T-helper 9 cell (primary cell): ENCODE results near the gene KIAA1217.
"Not testable (repeated sequence)": the region's sequence is repeated elsewhere in the genome, so short reads cannot be mapped to it uniquely, and the experiment has no call there.

Experiments
- DNase-seq: peaks from one replicate; pipeline ENCODE4 v3.0.0-alpha.2; 2020

The KIAA1217 gene

GRCh38 chr10:24415455-24416125 lies 206.7 kb downstream of the KIAA1217 start:
- no peak for DNase-seq

DNA sequence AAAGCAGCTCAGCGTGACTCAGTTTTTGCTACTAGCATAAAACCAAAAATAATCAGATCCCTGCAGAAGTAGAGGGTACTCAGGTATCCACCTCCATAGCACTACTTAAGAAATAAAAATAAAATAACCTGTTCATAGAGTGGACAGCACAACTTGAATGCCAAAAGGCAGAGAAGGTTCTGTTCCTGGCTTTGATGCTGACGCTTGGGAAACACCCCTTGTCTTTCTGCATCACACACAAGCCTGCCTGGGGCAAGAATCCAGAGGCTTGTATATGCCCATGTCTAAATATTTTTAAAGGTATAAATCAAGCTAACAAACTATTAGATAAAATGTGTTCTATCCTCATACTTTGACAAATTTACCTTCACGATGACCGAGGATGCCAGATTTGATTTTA lies 207.3 kb downstream of the KIAA1217 start:
- DNase-seq, result no peak

DNA sequence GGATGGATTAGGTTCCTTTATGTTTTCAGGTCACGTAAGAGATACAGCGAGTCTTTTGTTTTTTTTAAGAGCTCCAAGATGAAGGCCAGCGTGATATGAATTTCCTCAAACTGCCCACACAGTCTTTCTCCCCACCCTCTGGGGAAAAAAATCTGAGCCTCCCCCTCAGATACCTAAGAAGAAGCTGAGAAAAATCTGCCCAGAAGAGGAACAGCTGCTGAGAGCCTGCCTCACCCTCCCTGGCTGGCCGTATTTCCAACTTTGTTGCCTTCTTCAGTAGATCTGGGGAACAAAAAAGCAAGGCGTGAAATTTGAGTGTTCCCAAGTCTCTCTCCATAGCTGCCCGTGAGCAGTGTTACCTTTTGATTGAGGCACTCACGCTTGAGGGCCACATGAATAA lies 208.1 kb downstream of the KIAA1217 start:
- DNase-seq, result no peak

GRCh38 chr10:24418532-24418931 lies 209.6 kb downstream of the KIAA1217 start:
- no peak for DNase-seq

DNA sequence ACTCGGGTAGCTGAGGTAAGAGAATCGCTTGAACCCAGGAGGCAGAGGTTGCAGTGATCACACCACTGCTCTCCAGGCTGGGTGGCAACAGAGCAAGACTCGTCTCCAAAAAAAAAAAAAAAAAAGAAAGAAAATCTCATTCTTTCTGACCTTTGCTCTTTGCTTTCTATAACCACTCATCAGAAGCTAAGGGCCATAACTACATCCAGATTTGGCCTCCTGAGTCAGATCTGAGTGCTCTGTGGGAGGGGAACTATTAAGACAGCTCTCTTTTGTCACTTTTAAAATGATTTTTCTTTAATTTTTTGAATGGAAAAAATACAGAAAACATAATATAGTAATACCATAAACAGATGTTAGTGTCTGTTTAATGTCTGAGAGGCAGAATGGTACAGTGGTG lies 210.1 kb downstream of the KIAA1217 start:
- no peak for DNase-seq

DNA sequence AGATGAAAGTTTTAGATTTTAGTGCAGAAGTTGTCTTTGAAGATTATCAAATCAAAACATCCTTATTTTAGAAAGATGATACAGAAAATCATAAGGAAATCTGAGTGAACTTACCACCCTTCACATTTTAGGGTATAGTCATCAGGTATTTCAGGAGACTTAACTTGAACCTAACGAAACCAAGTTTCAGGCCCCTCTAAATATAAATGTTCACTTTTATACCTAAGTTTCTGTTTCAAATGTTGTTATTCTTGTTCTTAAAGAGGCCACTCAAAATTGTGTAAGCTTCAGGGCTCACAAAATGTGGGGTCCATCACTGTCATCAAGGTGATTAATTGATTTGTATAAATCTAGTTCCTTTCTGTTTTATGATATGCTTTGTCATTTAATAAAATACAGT lies 216.2 kb downstream of the KIAA1217 start:
- no peak for DNase-seq

- no peak for DNase-seq
Observed at GRCh38 chr10:24427678-24428409, 218.9 kb downstream of the KIAA1217 start.

DNA sequence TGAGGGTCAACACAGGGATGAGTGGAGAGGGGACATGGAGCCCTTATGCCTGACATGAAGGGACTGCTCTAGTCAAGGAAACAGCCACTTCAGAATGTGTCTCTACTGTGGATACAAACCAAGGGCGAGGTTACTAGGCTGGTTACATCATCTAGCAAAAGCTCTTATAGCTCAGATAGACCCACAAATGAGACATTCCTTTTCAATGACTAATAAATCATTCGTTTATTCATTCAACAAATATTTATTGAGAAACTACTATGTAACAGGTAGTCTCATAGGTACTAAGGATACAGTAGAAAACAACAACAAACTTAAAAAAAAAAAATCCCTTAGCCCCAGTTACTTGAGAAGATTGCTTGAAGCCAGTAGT lies 219.5 kb downstream of the KIAA1217 start:
- no peak for DNase-seq

- no peak for DNase-seq
Observed at GRCh38 chr10:24430591-24430990, 221.7 kb downstream of the KIAA1217 start.

DNA sequence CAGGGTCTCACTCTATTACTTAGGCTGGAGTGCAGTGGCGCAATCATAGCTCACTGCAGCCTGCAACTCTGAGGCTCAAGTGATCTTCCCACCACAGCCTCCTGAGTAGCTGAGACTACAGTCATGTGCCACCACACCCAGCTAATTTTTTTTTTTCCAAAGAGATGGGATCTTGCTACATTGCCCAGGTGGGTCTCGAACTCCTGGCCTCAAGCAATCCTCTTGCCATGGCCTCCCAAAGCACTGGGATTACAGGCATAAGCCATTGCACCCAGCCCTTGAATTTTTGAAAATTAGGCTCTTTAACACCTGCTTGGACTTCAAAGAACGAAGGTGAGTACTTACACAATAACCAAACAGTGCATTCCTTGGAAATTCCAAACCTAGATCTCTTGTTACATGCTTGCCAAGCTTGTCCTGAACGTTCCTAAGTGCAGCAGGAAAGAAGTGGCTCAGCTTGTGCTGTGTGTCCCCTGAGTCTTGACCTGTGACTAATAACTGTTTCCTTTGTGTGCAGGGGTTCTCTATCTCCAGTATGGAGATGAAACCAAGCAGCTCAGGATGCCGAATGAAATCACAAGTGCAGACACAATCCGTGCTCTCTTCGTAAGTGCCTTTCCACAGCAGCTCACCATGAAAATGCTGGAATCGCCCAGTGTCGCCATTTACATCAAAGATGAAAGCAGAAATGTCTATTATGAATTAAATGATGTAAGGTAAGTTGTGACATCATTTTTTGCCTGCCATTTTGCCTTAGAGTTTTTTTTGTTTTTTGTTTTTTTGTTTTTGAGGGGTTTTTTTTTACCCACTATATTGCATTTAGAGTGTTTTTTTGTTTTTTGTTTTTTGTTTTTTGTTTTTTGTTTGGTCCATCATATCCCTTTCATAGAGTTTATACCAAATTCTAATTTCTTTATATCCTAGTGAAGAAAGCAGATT lies 223.8 kb downstream of the KIAA1217 start:
- no peak for DNase-seq

- no peak for DNase-seq
Observed at GRCh38 chr10:24433705-24434104, 224.8 kb downstream of the KIAA1217 start.

DNA sequence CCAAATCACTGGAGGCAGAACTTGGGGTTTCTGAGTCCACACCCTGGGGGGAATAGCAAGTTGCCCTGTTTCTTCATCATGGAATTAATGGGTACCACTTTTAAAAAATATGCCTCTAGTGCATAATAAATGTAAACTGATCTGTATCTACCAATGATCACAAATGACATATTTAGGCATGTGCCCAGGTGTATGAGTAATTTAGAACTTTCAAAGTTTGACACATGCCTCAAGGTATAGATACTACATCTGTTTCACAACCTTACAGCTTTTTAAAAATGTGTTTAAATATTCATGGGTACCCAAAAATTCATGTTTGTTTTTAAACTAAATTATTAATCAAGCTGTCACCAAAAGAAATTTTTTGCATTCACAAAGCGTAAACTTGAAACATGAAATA lies 226.0 kb downstream of the KIAA1217 start:
- DNase-seq, result no peak

DNA sequence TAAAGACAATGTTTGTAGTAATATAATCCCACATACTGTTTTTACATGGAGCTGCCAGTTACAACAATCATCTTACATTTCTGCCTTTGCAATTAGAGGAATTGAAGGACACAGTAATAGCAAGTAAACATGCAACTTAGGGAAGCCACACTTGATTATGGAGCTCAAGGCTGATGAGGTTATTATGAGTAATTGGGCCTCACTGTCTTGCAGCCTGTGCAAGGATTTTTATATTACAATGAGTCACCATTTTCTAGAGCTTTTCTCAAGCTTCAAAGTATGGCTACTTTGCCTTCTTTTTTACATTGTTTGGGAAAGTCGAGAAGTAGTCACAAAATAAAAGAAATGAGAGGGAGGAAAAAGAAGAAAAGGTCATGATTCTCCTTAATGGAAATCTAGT lies 226.4 kb downstream of the KIAA1217 start:
- no peak for DNase-seq

GRCh38 chr10:24437302-24437701 lies 228.4 kb downstream of the KIAA1217 start:
- no peak for DNase-seq

DNA sequence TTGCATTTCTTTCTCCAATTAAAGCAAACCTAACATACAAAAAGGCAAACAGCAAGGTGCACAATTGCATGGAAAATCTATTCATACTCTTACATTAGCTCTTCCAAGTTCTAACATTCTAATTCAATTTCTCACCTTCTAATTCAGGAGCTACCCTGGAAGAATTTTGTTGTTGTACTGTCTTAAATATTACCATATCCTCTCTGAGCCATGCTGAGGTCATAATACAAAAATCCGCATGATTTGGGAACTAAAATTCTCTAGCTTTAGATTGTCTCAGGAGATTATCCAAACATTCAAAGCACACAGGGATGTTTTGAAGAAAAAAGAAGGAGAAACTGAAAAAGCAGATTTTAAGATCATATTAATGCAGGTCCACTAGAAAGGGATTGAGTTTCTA lies 229.9 kb downstream of the KIAA1217 start:
- no peak for DNase-seq

GRCh38 chr10:24439935-24440334 lies 231.0 kb downstream of the KIAA1217 start:
- DNase-seq, result no peak

DNA sequence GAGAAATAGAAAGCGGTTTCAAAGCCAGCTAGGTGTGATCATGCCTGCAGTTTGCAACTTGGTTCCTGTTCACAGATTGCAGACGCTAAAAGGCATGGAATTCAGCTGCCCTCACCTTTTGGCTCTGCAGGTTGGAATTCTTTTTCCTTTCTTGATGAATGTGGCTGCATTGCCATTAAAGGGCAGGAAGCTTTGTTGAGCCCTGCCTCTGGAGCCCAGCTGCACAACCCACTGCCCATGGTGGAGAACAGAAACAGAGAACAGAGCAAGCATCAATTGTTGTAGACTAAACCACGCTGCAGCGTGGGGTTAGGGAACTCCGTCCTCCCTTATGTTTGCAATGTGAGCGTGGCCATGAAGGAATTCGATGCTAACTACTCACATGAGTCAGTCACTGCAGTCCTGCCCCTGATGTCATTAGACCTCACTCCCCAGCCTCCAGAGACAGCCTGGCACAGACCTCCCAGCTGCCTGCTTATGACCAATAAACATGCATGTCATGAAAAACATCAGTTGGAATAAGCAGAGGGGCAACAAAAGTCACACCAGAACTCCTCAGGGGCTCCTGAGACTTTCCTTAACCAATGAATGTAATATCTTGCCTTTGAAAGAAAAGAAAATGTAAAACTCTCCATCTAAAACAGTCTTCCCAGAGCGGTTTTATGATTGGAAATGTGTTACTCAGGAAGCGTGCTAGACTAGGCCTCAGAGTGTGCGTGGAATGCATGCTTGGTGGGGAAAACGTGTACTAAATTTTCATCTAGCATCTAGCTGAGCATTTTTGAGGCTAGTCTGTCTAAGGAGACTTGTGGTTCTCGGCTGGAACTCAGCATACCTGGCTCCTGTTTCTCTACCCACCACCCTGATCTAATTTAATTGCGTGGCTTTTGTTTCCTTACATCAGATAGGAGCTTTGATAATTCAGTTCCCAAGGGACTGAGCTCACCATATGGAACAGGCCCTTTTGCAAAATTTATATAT lies 232.2 kb downstream of the KIAA1217 start:
- DNase-seq, result no peak

DNA sequence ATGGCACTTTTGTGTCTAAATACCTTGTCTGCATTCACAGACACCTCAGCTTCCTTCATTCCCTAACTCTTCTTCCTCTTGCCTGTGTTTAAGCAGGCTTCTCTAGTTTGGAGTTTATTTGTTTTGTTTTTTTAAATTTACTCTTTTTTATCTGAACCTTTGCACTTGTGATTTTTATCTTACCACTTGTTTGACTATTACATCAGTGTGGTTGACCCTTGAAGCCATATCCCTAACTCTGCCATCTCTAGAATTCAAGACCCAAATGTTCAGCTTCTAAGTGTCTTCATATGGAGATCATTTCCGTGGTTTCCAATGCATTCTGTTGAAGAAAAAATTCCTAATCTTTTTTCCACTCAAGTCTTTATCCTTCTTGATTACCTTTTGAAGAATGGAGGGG lies 233.3 kb downstream of the KIAA1217 start:
- DNase-seq, result no peak

DNA sequence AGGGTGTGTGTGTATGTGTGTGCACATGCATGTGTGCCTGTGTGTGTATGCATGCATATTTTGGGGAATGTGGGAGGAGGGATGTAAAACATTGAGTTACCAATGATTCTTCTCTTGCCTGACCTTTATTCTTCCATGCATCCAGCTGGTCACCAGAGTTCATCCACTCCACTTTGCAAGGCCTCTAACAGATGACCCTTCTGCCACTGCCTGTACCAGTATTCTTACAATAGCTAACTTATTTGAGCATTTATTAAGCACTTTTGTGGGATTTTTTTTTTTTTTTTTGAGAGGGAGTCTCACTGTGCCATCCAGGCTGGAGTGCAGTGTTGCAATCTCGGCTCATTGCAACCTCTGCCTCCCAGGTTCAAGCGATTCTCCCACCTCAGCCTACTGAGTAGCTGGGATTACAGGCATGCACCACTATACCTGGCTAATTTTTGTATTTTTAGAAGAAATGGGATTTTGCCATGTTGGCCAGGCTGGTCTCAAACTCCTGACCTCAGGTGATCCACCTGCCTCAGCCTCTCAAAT lies 233.8 kb downstream of the KIAA1217 start:
- DNase-seq, result not testable (repeated sequence)

DNA sequence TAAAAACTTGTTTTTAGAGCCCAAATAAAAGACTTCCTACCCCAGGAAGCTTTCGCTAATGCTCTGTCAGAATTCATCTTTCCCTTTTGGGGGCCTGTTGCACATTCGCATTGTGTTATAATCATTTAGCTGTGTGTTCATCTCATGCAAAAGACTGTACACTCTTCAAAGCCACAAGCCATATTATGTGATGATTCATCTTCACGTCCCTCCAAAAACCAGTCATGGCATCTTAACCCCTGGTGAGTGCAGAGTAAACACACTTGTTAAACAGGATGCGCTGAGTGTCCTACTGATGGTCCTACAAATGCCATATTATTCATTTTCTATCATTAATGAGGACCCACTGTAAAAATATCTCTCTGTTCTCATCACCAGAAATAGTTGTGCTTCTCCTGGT lies 235.4 kb downstream of the KIAA1217 start:
- no peak for DNase-seq

GRCh38 chr10:24445958-24446357 lies 237.0 kb downstream of the KIAA1217 start:
- not testable (repeated sequence) for DNase-seq

- DNase-seq, result no peak
Observed at GRCh38 chr10:24446739-24447138, 237.8 kb downstream of the KIAA1217 start.
